Endometrial microvascular endothelial cells (primary cell): Measurements from ENCODE around the gene CACNA1B. TPM values are rescaled to one million over a fixed set of nuclear protein-coding genes. Genes with fewer than 3 reads are reported as not detected.
"Not testable (repeated sequence)": the region's sequence is repeated elsewhere in the genome, so short reads cannot be mapped to it uniquely, and the experiment has no call there.

Source experiments
- in situ Hi-C: cut with HindIII; loops from 2 replicates; pipeline ENCODE4 v1.10.0; 2017; ENCODE audit warnings: low sequenced_read_pairs, low pct_unique_long_range_greater_than_20kb; ENCODE audit errors: inconsistent ontology term
- total RNA-seq: library from RNA; depleted of rRNA; stranded (reverse); fragments of >200 nt; gene quantifications from one replicate; pipeline ENCODE4 v1.2.3, GENCODE V29; 2015; ENCODE audit errors: inconsistent ontology term

Gene CACNA1B
- total RNA-seq, 1 donor from 2014 or later: not detected

DNA sequence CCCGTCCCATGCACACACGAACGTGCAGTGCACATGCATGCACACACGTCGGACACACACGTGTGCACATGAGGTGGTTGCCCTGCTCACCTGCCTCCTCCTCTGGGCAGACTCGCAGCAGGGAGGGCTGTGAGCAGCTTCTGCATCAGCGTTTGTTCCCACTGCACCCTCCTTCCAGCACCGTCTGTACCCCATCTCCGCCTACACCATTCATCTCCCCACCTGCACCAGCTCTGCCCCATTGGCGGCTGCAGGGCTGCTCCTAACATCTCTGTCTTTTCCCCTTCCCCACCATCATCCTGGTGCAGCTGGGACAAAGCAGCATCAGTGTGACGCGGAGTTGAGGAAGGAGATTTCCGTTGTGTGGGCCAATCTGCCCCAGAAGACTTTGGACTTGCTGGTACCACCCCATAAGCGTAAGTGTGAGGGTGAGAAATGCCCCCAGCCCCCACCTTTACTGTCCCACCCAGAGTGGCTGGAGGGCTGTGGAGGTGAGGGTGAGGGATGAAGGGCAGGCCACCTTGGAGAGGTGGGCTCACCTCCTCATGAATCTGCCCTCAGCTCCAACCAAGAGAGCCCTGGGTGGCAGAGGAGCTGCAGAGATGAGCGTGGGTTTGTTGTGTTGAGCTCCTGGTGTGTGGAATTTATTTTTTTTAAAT lies 234.6 kb downstream of the CACNA1B start:
- in situ Hi-C loops: no loop called here

DNA sequence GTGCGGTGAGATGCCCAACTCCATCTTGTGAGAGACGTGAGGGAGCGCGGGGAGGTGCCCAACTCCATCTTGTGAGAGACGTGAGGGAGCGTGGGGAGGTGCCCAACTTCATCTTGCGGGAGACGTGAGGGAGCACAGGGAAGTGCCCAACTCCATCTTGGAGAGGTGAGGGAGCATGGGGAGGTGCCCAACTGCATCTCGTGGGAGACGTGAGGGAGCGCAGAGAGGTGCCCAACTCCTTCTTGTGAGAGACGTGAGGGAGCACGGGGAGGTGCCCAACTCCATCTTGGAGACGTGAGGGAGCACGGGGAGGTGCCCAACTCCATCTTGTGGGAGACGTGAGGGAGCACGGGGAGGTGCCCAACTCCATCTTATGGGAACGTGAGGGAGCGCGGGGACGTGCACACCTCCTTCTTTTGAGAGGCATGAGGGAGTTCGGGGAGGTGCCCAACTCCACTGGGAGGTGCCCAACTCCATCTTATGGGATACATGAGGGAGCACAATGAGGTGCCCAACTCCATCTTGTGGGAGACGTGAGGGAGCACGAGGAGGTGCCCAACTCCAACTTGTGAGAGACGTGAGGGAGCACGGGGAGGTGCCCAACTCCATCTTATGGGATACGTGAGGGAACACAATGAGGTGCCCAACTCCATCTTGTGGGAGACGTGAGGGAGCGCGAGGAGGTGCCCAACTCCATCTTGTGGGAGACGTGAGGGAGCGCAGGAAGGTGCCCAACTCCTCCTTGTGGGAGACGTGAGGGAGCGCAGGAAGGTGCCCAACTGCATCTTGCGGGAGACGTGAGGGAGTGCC lies 235.4 kb downstream of the CACNA1B start:
- in situ Hi-C loops: no loop called here

DNA sequence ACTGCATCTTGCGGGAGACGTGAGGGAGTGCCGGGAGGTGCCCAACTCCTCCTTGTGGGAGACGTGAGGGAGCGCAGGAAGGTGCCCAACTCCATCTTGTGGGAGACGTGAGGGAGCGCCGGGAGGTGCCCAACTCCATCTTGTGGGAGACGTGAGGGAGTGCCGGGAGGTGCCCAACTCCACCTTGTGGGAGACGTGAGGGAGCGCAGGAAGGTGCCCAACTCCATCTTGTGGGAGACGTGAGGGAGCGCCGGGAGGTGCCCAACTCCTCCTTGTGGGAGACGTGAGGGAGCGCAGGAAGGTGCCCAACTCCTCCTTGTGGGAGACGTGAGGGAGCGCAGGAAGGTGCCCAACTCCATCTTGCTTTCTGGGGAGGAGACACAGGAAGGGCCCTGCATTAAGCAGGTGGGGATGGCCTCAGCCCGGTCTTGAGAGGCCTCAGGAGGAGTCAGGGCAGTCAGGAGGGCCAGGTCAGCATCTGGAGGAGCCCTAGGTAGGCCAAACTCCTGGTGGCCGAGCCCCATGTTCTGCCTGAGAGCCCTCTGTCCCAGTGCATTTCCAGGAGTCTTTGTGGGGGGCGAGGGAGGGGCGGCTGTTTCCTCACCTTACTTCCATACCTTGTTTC lies 236.2 kb downstream of the CACNA1B start:
- in situ Hi-C loops: not testable (repeated sequence)

DNA sequence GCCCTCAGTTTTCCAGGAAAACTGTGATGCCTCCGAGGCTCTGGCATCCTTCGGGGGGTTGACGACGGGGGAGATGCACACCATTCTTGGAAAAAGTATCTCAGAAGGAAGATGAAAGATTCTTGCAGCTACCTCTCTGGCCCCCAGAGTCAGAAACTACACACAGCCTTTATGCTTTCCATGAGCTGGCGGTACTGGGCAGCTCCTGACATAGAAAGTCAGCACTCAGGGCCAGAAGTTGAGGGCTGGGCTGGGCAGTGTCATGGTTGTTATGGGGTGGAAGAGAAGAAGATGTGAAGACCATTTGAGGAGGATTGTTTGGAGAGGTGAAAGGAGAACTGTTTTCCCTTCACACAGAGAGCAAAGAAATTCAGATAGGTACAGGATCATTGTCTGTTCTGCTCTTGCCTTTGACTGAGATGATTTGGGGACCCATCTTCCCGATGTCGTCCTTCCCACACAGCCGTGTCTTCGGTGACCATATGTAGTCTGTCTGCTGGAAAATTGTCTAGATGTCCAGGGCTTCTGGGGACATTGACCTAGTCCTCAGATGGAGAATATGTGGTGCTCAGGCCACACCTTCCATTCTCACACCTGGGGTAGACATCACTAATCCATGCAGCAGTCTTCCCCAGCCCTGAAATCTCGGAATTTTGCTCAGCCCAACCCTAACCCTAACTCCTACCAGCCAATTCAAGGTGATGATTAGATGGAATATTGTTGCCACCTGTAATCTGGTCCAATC lies 237.1 kb downstream of the CACNA1B start:
- in situ Hi-C loops: no loop called here

GRCh38 chr9:138115506-138115905 lies 237.9 kb downstream of the CACNA1B start:
- in situ Hi-C loops: no loop called here

DNA sequence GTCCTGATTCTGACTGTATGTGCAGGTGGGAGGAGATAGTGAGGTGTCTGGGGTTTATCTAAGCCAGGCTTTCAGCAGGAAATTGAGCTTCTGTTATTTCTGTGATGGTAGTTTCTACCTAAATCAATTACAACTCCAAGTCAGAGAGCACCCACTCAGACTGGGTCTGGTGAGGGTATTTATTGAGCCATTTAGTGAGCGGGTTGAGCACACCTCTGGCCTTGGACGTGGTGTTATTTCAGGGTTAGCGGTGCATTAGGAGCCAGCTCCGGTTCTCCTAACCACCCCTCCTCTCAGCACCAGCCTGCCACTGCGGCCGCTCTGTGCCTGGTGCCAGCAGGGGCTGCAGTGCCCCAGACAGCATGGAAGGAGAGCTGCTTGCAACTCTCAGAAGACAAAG lies 238.9 kb downstream of the CACNA1B start:
- in situ Hi-C loops: no loop called here

- in situ Hi-C loops: no loop called here
Measured at GRCh38 chr9:138117101-138117750, 239.6 kb downstream of the CACNA1B start.

DNA sequence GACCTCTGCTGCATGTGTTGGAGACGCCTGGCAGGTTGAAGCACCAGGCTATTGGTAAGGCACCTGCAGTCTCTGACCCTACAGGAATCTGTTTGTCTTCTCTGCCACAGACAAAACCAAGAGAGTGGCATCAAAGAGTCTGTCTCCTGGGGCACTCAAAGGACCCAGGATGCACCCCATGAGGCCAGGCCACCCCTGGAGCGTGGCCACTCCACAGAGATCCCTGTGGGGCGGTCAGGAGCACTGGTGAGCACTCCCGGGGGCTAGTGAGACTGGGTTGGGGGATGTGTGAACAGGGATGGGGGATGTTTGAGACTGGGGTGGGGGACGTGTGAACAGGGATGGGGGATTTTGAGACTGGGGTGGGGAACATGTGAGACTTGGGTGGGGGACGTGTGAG lies 240.3 kb downstream of the CACNA1B start:
- in situ Hi-C loops: no loop called here

GRCh38 chr9:138118601-138119071 lies 241.1 kb downstream of the CACNA1B start:
- in situ Hi-C loops: no loop called here

GRCh38 chr9:138119202-138120027 lies 241.8 kb downstream of the CACNA1B start:
- in situ Hi-C loops: no loop called here

DNA sequence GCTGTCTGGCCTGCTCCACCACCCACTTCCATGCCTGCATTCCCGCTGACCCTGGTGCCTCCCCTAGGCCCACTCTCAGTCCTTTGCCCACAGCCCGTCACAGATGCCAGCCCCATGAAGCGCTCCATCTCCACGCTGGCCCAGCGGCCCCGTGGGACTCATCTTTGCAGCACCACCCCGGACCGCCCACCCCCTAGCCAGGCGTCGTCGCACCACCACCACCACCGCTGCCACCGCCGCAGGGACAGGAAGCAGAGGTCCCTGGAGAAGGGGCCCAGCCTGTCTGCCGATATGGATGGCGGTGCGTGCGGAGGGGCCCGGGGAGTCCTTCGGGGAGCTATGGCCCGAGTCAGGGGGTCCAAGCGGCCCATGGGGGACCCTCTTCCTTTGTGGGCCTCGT lies 242.5 kb downstream of the CACNA1B start:
- in situ Hi-C loops: no loop called here

DNA sequence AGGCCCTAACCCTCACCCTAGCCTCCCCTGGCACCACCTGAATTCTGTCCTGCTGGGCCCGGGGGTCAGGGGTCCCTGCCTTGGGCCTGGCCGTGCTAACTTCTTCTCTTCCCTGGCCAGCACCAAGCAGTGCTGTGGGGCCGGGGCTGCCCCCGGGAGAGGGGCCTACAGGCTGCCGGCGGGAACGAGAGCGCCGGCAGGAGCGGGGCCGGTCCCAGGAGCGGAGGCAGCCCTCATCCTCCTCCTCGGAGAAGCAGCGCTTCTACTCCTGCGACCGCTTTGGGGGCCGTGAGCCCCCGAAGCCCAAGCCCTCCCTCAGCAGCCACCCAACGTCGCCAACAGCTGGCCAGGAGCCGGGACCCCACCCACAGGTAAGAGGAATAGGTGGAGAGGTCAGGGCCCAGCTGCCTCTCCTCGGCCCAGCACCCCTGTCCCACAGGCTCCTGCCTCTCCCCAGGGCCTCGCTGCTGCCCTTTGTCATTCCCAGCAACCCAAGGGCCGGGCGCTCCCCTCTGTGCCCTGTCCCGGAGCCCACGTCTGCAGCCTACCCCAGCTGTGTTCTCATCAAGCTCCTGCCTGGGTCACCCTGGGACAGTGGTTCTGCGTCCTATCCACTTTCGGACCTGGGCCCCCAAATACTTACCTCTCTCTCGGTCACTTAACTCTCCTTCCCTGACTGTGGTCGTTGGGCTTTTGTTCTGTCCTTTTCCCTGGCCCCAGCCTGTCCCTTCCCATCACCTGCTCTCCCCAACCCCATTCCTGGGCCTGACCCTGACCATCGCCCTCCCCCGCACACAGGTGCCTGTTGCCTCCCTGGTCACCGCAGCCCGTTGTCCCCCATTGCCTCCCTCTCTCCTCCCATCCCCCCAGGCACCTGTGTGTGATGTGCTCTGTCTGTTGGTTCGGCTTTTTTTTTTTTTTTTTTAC lies 243.2 kb downstream of the CACNA1B start:
- in situ Hi-C loops: no loop called here

- in situ Hi-C loops: no loop called here
Measured at GRCh38 chr9:138121438-138122050, 244.0 kb downstream of the CACNA1B start.

GRCh38 chr9:138122201-138122600 lies 244.6 kb downstream of the CACNA1B start:
- in situ Hi-C loops: no loop called here

GRCh38 chr9:138122676-138123075 lies 245.1 kb downstream of the CACNA1B start:
- in situ Hi-C loops: no loop called here

DNA sequence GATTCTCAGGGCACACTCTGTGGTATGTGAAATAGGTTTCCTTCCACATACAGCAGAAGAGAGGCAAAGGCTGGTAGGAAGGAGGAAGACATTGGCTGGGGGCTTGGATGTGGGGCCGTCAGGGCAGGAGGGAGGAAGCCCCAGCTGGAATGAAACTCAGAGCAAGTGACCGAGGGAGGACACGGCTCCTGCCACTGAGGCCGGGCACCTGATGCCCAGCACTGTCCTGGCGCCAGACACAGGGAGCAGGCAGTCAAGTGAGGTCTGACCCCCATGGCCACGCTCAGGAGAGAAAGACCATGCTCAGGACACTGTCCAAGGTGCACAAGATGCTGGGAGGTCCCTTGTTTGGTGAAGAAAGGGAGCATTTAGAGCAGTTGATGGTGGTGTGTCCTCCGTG lies 245.5 kb downstream of the CACNA1B start:
- in situ Hi-C loops: no loop called here
